CD14-positive monocyte (primary cell): ENCODE results near the gene CRAT. TPM values are rescaled to one million over a fixed set of nuclear protein-coding genes. Genes with fewer than 3 reads are reported as not detected.

Experiments
- DNase-seq, 3 donors: peaks; one replicate each; pipeline ENCODE4 v3.0.0-alpha.2; 2011 to 2022
- H2AFZ ChIP-seq: 2 replicates; pipeline ENCODE4 v1.6.0; 2012; ENCODE audit warnings: mild to moderate bottlenecking, low read depth, low read length, inconsistent platforms; ENCODE audit not compliant: insufficient read depth, poor library complexity, severe bottlenecking
- H3K27ac ChIP-seq, 2 donors: 1 replicate in 1 of 2; 2 replicates in 1 of 2; pipeline ENCODE4 v1.5.1; 2012 to 2013; ENCODE audit warnings: low read length in 2 of 2, control low read depth in 1 of 2, inconsistent platforms in 1 of 2, low read depth in 1 of 2, mild to moderate bottlenecking in 1 of 2
- H3K27me3 ChIP-seq, 2 donors: one replicate each; pipeline versions ENCODE4 v1.6.0 to v1.6.1; 2011 to 2013; ENCODE audit warnings: low read length in 2 of 2; ENCODE audit not compliant: control insufficient read depth in 2 of 2, insufficient read depth in 2 of 2
- H3K36me3 ChIP-seq, 2 donors: replicated peaks in 1 of 2; 1 replicate in 1 of 2; 2 replicates in 1 of 2; pipeline versions ENCODE4 v1.5.1 to v1.6.1; 2012 to 2013; ENCODE audit warnings: low read length in 2 of 2, control low read depth in 1 of 2, inconsistent platforms in 1 of 2, mild to moderate bottlenecking in 1 of 2; ENCODE audit not compliant: insufficient read depth in 2 of 2, control insufficient read depth in 1 of 2
- H3K4me1 ChIP-seq, 2 donors: 1 replicate in 1 of 2; 2 replicates in 1 of 2; pipeline versions ENCODE4 v1.5.1 to v1.6.1; 2012 to 2013; ENCODE audit warnings: low read length in 2 of 2, control low read depth in 1 of 2, inconsistent platforms in 1 of 2, mild to moderate bottlenecking in 1 of 2, moderate library complexity in 1 of 2; ENCODE audit not compliant: insufficient read depth in 2 of 2, control insufficient read depth in 1 of 2
- H3K4me2 ChIP-seq: replicated peaks from 2 replicates; pipeline ENCODE3; 2012; ENCODE audit warnings: low read length, moderate library complexity, mild to moderate bottlenecking; ENCODE audit not compliant: poor library complexity, severe bottlenecking; ENCODE audit errors: extremely low read depth
- H3K4me3 ChIP-seq, 3 experiments: fragments of 200-600 bp in 1 of 3; sonication (generic) in 1 of 3; replicated peaks in 1 of 3; 1 replicate in 2 of 3; 2 replicates in 1 of 3; pipeline ENCODE4 v1.5.1; 2011 to 2013; ENCODE audit warnings: low read length in 3 of 3, mild to moderate bottlenecking in 3 of 3, control low read depth in 2 of 3, low read depth in 2 of 3, inconsistent platforms in 1 of 3, moderate library complexity in 1 of 3
- H3K79me2 ChIP-seq: 2 replicates; pipeline ENCODE4 v1.6.0; 2012; ENCODE audit warnings: mild to moderate bottlenecking, control low read depth, inconsistent platforms, low read length, moderate library complexity; ENCODE audit not compliant: insufficient read depth
- H3K9ac ChIP-seq: 2 replicates; pipeline ENCODE4 v1.6.0; 2017; ENCODE audit warnings: low read length, mild to moderate bottlenecking; ENCODE audit not compliant: insufficient read depth, poor library complexity, severe bottlenecking
- H3K9me3 ChIP-seq, 2 donors: replicated peaks in 1 of 2; 1 replicate in 1 of 2; 2 replicates in 1 of 2; pipeline versions ENCODE4 v1.5.1 to v1.6.1; 2012 to 2013; ENCODE audit warnings: low read length in 2 of 2, control low read depth in 1 of 2; ENCODE audit not compliant: control insufficient read depth in 1 of 2, insufficient read depth in 1 of 2
- H4K20me1 ChIP-seq: 2 replicates; pipeline ENCODE4 v1.6.0; 2012; ENCODE audit warnings: mild to moderate bottlenecking, low read length, control low read depth, moderate library complexity; ENCODE audit not compliant: insufficient read depth
- H3K27ac Mint-ChIP-seq, 7 donors: one replicate each; pipeline ENCODE4 v1.8.0; 2020; ENCODE audit warnings: mild to moderate bottlenecking in 7 of 7, mixed read lengths in 7 of 7, moderate library complexity in 6 of 7, inconsistent platforms in 2 of 7
- H3K27me3 Mint-ChIP-seq, 3 donors: one replicate each; pipeline ENCODE4 v1.8.0; 2021 to 2022; ENCODE audit warnings: low read depth in 3 of 3, mild to moderate bottlenecking in 3 of 3, mixed read lengths in 3 of 3, moderate library complexity in 3 of 3, inconsistent platforms in 1 of 3
- H3K36me3 Mint-ChIP-seq, 2 donors: one replicate each; pipeline ENCODE4 v1.8.0; 2020; ENCODE audit warnings: mixed read lengths in 2 of 2, inconsistent platforms in 1 of 2, mild to moderate bottlenecking in 1 of 2
- H3K4me1 Mint-ChIP-seq: one replicate; pipeline ENCODE4 v1.8.0; 2020; ENCODE audit warnings: mild to moderate bottlenecking, mixed read lengths
- H3K4me3 Mint-ChIP-seq, 2 donors: one replicate each; pipeline ENCODE4 v1.8.0; 2020; ENCODE audit warnings: mild to moderate bottlenecking in 2 of 2, mixed read lengths in 2 of 2, moderate library complexity in 1 of 2
- H3K9me3 Mint-ChIP-seq, 7 donors: one replicate each; pipeline ENCODE4 v1.8.0; 2020 to 2022; ENCODE audit warnings: mixed read lengths in 7 of 7, mild to moderate bottlenecking in 6 of 7, moderate library complexity in 6 of 7, inconsistent platforms in 2 of 7
- CTCF ChIP-seq: fragments of 200-600 bp; IDR thresholded peaks from one replicate; pipeline ENCODE4 v1.8.0; 2022; ENCODE audit warnings: antibody characterized with exemption, mild to moderate bottlenecking
- WGBS: methylation state at CpG from one replicate; pipeline ENCODE4 v1.1.5; 2013; ENCODE audit warnings: missing lambda C conversion rate; ENCODE audit not compliant: insufficient coverage; 5-methylcytosine and 5-hydroxymethylcytosine counted together
- intact Hi-C, 2 donors: fragments of 100-400 bp; cut with micrococcal nuclease; formaldehyde crosslinking; loops; one replicate each; pipeline versions ENCODE4 v1.15.0 to v1.15.1; 2023
- polyA plus RNA-seq, 3 donors: library from polyadenylated mRNA; depleted of rRNA in 1 of 3; unstranded in 2 of 3; stranded (reverse) in 1 of 3; fragments of 300-500 nt in 2 of 3; fragments of >200 nt in 1 of 3; fragmentation: Illumina TruSeq in 2 of 3; gene quantifications; 1 replicate in 2 of 3; 2 replicates in 1 of 3; pipeline ENCODE4 v1.2.3, GENCODE V29; 2012 to 2021

Gene CRAT
- polyA plus RNA-seq, 3 donors: 12.2 to 19.4 (median 15.0) TPM

- Histone ChIP-seq H3K79me2 (no peaks in the 10 kb centered on the region), H3K9ac (no peak overlapping the region), H3K36me3 (peaks cover 23 to 45% of the 10 kb centered on the region in 2 donors), H2AFZ (no peak overlapping the region), H3K4me2 (no peak overlapping the region), H3K4me1 (no peaks in the 10 kb centered on the region), H4K20me1 (no peaks in the 10 kb centered on the region), H3K27me3 (no peaks in the 10 kb centered on the region), H3K9me3 (no peaks in the 10 kb centered on the region), H3K4me3 (no peak overlapping the region), H3K27ac (no peak overlapping the region)
- Mint-ChIP-seq H3K4me3 (no peak overlapping the region), H3K36me3 (peaks cover 21 to 40% of the 10 kb centered on the region in 2 donors), H3K27ac (no peak overlapping the region), H3K27me3 (no peaks in the 10 kb centered on the region), H3K9me3 (no peaks in the 10 kb centered on the region), H3K4me1 (no peaks in the 10 kb centered on the region)
- DNase-seq: no peak
- 99% methylated on average over 18 of the region's 21 CpGs for WGBS
- no peak for TF ChIP-seq CTCF
- intact Hi-C loops: no loop called here
Observed at GRCh38 chr9:129095170-129095667, 15.4 kb downstream of the CRAT start.

GRCh38 chr9:129094387-129095169, 16.0 kb downstream of the CRAT start:
- no peak for TF ChIP-seq CTCF
- H3K27me3 ChIP-seq: no peaks in the 10 kb centered on the region
- H4K20me1 ChIP-seq: no peaks in the 10 kb centered on the region
- H3K36me3 ChIP-seq: peaks cover 30 to 48% of the 10 kb centered on the region in 2 donors
- Mint-ChIP-seq H3K4me3 (no peak overlapping the region), H3K27ac (peak overlapping the region in 1 of 7 donors; percentile 77), H3K9me3 (no peaks in the 10 kb centered on the region), H3K27me3 (no peaks in the 10 kb centered on the region), H3K4me1 (no peaks in the 10 kb centered on the region), H3K36me3 (peaks cover 27 to 47% of the 10 kb centered on the region in 2 donors)
- no peak for DNase-seq
- no peak overlapping the region for H2AFZ ChIP-seq
- no peak overlapping the region for H3K9ac ChIP-seq
- H3K4me1 ChIP-seq: no peaks in the 10 kb centered on the region
- H3K9me3 ChIP-seq: no peaks in the 10 kb centered on the region
- WGBS: 99% methylated on average over 12 of the region's 13 CpGs
- no peak overlapping the region for H3K4me3 ChIP-seq
- H3K27ac ChIP-seq: no peak overlapping the region
- intact Hi-C loops: no loop called here
- H3K4me2 ChIP-seq: no peak overlapping the region
- no peaks in the 10 kb centered on the region for H3K79me2 ChIP-seq
